SH-SY5Y (cell line): ENCODE measurements around the gene CTIF.

ENCODE experiments used
- GATA2 ChIP-seq: IDR thresholded peaks from 2 replicates; pipeline ENCODE4 v1.6.1; 2011; ENCODE audit warnings: mild to moderate bottlenecking, low read depth, low read length
- GATA3 ChIP-seq: IDR thresholded peaks from 2 replicates; pipeline ENCODE4 v1.6.1; 2011; ENCODE audit warnings: low read depth, mild to moderate bottlenecking, low read length, moderate library complexity

DNA sequence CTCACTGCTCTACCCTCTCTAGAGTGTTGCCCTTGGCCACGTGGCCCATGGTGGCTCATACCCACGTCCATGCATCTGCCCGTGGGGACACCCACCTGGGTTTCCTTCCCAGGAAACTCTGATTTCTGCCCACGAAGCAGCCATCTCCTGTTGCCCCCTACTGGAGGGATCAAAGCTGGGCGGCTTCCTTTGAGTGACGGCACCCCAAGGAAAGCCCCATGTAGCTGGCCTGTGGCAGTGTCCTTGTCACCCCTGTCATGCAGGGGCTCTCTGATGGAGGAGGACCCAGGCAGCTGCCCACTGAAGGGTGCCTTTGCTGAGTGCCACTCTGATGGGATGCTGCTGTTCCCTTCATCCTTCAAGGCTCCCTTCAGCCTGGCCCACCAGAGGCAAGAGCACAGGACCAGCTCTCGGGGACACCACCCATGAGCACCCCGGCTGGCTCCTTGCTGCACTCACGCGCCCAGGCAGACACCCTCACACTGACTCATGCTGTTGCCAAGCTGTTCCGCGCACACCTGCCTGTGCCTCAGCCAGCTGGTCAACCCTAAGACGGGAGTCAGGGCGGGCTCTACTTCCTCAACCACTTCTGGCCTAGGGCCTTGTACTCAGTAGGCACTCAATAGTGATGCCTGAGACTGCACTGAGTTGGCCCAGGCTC is 101.1 kb downstream of the CTIF start:
- TF ChIP-seq GATA2 (no peak), GATA3 (no peak)
